Dermis blood vessel endothelial cell (primary cell): ENCODE measurements around the gene PPP1R9A. TPM values are rescaled to one million over a fixed set of nuclear protein-coding genes. Genes with fewer than 3 reads are reported as not detected.

Source experiments
- DNase-seq: peaks from one replicate; pipeline ENCODE4 v3.0.0; 2010
- total RNA-seq: library from RNA; depleted of rRNA; stranded (reverse); fragments of >200 nt; gene quantifications from 2 replicates; pipeline ENCODE4 v1.2.3, GENCODE V29; 2014

The PPP1R9A gene
- total RNA-seq, 1 donor from 2014 or later, result 19.2 TPM

- no peak for DNase-seq
Measured at GRCh38 chr7:95267754-95268153, 360.4 kb downstream of the PPP1R9A start.

- DNase-seq, result no peak
Measured at GRCh38 chr7:95269640-95270039, 362.2 kb downstream of the PPP1R9A start.

- no peak for DNase-seq
Measured at GRCh38 chr7:95276114-95276513, 368.7 kb downstream of the PPP1R9A start.

GRCh38 chr7:95279417-95279816, 372.0 kb downstream of the PPP1R9A start:
- no peak for DNase-seq

- no peak for DNase-seq
Measured at GRCh38 chr7:95286096-95286495, 378.7 kb downstream of the PPP1R9A start.

- DNase-seq, result no peak
Measured at GRCh38 chr7:95290166-95290830, 382.9 kb downstream of the PPP1R9A start.

- no peak for DNase-seq
Measured at GRCh38 chr7:95295397-95295796, 388.0 kb downstream of the PPP1R9A start.

GRCh38 chr7:95296456-95296855, 389.1 kb downstream of the PPP1R9A start:
- no peak for DNase-seq

- no peak for DNase-seq
Measured at GRCh38 chr7:95297041-95297440, 389.6 kb downstream of the PPP1R9A start.

GRCh38 chr7:95298091-95298490, 390.7 kb downstream of the PPP1R9A start:
- no peak for DNase-seq

- DNase-seq, result no peak
Measured at GRCh38 chr7:95303013-95303905, 395.9 kb downstream of the PPP1R9A start.

- no peak for DNase-seq
Measured at GRCh38 chr7:95304990-95305389, 397.6 kb downstream of the PPP1R9A start.

- no peak for DNase-seq
Measured at GRCh38 chr7:95309951-95310350, 402.6 kb downstream of the PPP1R9A start.

- DNase-seq, result no peak
Measured at GRCh38 chr7:95311389-95311788, 404.0 kb downstream of the PPP1R9A start.

GRCh38 chr7:95312561-95312960, 405.2 kb downstream of the PPP1R9A start:
- DNase-seq, result no peak

- no peak for DNase-seq
Measured at GRCh38 chr7:95316588-95316987, 409.2 kb downstream of the PPP1R9A start.

- no peak for DNase-seq
Measured at GRCh38 chr7:95317546-95317945, 410.2 kb downstream of the PPP1R9A start.

GRCh38 chr7:95317966-95318365, 410.6 kb downstream of the PPP1R9A start:
- no peak for DNase-seq

GRCh38 chr7:95318501-95319100, 411.2 kb downstream of the PPP1R9A start:
- DNase-seq, result no peak

GRCh38 chr7:95319570-95319969, 412.2 kb downstream of the PPP1R9A start:
- DNase-seq, result no peak

- DNase-seq, result no peak
Measured at GRCh38 chr7:95320651-95321050, 413.3 kb downstream of the PPP1R9A start.

GRCh38 chr7:95321720-95322119, 414.3 kb downstream of the PPP1R9A start:
- no peak for DNase-seq

GRCh38 chr7:95322396-95322795, 415.0 kb downstream of the PPP1R9A start:
- DNase-seq, result no peak

GRCh38 chr7:95322854-95323253, 415.5 kb downstream of the PPP1R9A start:
- no peak for DNase-seq
